ENCODE data around the gene OPHN1.

Gene OPHN1

DNA sequence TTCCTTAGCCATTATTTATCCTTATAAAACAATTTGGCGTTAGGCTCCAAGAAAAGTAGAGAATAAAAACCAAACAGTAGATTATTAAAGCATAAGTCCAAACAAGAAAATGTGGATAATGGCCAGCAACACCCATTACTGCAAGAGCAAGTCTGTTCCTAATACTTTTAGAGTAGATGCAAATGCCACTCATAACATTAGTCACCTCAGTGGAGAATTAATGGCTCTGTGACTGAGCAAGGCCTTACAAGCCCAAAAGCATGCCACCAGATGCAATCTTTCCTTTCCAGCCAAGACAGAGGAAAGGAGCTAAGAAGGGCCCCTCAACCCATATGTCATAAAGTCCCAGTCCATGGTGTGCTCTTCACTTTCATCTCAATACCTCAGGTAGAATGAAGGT lies 373.8 kb downstream of the OPHN1 start:
- DNase-seq: no peak

DNA sequence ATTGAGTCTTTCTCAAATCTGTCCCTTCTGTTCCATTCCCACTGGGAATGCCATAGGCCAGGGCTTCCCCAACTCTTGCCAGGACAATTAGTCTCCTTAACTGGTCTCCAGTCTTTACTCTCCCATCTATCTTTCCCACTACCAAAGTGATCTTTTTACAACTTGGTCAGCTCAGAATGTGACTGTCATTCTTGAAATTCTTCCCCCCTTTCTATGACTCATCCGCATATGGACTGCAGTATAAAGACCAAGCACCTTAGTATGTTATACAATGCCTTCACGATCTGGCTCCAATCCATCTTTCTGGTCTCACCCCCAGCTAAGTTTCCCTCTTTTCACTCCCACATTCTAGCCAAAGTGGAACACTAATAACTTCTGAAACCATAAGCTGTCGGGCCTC lies 383.8 kb downstream of the OPHN1 start:
- DNase-seq: no peak

DNA sequence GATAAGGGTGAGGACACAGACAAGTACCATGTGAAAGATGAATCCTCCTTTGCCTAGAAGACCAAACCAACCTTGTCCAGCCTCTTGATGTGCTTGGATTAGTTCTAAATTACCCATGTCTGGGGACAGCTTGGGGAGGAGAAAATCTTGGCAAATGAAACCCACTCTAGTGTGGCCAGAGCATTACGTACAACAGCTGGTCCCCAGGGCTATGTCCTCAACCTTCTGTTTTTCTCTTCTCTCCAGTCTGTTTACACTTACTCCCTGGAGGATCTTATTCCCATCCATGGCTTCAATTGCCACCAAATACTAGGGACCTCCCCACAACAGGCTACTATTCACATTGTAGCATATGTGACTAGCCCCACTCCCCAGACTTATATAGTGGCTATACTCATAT lies 384.5 kb downstream of the OPHN1 start:
- DNase-seq: no peak

GRCh38 chrX:68045008-68045577 lies 388.2 kb downstream of the OPHN1 start:
- DNase-seq: no peak

DNA sequence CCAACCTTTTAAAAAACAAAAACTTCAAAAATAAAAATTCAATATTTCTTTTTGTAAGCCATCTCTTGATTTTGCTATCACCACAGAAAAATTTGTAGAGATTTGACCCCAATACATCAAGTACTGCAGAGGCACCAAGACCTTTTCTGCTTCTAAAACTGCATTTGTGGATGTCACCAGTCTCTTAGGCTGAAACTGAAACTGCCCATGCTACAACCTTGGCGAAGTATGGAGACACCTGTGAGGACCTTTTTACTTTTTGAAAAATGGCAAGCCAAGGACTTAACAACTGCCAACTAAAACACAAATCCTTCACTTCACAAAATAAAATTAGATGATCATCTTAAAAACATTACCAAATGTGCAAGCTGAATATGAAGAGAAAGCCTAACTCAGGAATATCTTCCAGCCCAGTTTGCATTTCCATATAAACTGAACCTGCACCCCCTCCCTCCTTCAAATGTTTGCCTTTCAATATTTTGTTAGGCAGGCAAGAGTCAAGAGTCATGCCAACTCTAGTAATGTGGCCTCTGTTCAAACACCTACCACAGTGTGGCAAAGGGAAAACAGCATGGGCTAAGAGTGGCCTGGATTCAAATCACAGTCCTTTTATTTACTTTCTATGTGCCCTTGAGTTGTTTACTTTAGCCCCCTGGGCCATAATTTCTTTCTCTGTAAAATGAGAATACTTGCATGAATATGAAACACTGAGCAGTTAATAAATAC lies 389.4 kb downstream of the OPHN1 start:
- no peak for DNase-seq

- DNase-seq: no peak
These were observed 392.2 kb downstream of the OPHN1 start for GRCh38 chrX:68041110-68041509.

GRCh38 chrX:68018248-68019203 lies 414.8 kb downstream of the OPHN1 start:
- DNase-seq: no peak

- no peak for DNase-seq
These were observed 434.8 kb downstream of the OPHN1 start for GRCh38 chrX:67998540-67998939.
